Measurements from ENCODE around the gene DBH. TPM values are rescaled to one million over a fixed set of nuclear protein-coding genes. Genes with fewer than 3 reads are reported as not detected.

Gene DBH
- total RNA-seq, 2 donors from 2014 or later = not detected

DNA sequence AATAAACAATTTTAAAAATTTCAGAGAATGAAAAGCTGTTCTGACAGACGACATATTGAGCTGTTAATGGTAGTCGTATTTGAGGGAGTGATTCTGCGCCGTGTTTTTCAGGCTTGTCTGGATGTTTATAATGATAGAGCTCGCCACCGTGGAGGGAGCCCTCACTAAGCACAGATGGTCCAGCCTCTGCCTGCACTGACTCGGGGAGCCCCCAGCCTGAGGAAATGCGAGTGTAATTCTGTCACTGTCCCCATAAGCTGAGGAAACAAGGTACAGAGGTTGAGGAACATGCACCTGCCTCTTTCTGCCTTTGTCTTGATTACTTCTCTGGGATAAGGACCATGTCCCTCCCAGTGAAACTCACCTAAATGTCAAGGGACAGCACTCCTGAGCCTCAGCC lies 7.4 kb upstream of the DBH start:
- no peaks in the 10 kb centered on the region for H3K4me1 ChIP-seq
- no peak overlapping the region for H3K27ac ChIP-seq
- TF ChIP-seq, protein P1, sequence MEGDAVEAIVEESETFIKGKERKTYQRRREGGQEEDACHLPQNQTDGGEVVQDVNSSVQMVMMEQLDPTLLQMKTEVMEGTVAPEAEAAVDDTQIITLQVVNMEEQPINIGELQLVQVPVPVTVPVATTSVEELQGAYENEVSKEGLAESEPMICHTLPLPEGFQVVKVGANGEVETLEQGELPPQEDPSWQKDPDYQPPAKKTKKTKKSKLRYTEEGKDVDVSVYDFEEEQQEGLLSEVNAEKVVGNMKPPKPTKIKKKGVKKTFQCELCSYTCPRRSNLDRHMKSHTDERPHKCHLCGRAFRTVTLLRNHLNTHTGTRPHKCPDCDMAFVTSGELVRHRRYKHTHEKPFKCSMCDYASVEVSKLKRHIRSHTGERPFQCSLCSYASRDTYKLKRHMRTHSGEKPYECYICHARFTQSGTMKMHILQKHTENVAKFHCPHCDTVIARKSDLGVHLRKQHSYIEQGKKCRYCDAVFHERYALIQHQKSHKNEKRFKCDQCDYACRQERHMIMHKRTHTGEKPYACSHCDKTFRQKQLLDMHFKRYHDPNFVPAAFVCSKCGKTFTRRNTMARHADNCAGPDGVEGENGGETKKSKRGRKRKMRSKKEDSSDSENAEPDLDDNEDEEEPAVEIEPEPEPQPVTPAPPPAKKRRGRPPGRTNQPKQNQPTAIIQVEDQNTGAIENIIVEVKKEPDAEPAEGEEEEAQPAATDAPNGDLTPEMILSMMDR (IDR thresholded peaks at IDR 0.05) = no peak
- H3K9me3 ChIP-seq = peaks cover 0 to 21% of the 10 kb centered on the region in 2 donors
- H3K4me3 ChIP-seq = no peak overlapping the region
- no peak for DNase-seq (ENCODE audit: low spot score)
- no peaks in the 10 kb centered on the region for H3K36me3 ChIP-seq
- no peaks in the 10 kb centered on the region for H3K27me3 ChIP-seq

DNA sequence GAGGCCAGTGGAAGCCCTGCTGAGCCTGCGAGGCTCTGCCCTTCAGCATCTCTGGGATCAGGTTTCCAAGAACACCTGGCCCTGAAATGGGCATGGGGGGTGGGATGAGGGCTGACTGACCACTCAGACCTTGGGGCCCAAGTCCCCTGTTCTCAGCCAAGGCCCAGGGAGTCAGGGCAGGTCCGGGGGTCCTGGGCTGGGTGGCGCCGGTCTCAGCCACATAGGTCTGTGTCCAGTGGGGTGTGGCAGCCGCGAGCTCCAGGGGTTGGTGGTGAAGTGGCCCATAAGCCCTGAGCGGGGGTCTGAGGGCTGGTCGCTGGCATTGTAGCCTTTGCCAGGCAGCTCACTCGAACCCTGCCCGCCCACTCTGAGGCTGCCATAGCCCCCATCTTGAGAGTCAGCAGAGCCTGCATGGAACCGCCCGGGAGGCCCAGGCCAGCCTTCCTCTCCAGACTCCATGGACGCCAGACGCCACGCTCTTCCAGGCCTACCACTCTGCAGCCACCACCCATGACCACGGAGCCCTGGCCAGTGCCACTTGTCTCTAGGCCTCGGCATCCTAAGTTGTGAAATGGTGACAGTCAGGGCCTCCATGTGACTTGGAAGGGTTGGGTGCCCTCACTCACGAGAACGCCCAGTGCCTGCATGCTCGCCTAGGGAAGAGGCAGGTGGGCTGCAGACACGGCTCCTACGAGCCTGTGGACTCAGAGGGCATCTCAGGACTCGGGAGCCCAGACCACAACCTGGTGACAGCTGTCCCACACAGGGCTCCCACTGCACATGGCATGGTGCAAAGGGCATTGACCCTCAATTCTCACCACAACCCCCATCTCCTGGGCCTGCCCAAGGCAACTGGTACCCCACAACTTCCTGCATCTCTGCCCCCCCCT lies 6.7 kb upstream of the DBH start:
- peaks cover 0 to 21% of the 10 kb centered on the region in 2 donors for H3K9me3 ChIP-seq
- H3K27ac ChIP-seq = no peak overlapping the region
- TF ChIP-seq, protein P1 (IDR thresholded peaks at IDR 0.05) = no peak
- H3K36me3 ChIP-seq = no peaks in the 10 kb centered on the region
- no peak overlapping the region for H3K4me3 ChIP-seq
- no peaks in the 10 kb centered on the region for H3K4me1 ChIP-seq
- DNase-seq (ENCODE audit: low spot score) = no peak
- H3K27me3 ChIP-seq = no peaks in the 10 kb centered on the region

DNA sequence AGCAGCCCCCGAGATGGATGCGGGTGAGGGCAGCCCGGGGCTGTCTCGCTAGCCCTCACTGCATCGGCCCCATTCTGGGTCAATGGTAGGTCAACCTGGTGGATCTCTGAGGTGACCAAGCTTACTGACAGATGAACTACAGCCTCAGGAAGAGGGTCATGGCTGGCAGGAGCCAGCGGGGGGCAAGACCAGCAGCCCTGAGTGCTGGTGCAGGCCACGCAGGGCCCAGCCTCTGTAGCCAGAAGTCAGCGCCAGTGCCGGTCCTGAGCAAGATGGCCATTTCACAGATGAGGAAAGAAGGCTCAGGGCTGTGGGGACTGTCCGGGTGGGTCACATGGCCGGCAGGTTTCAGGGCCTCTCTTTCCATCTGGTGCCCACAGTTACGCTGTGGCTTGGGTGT lies 5.1 kb upstream of the DBH start:
- H3K4me1 ChIP-seq = no peaks in the 10 kb centered on the region
- no peaks in the 10 kb centered on the region for H3K36me3 ChIP-seq
- TF ChIP-seq, protein P1 (IDR thresholded peaks at IDR 0.05) = no peak
- peaks cover 0 to 8% of the 10 kb centered on the region in 2 donors for H3K9me3 ChIP-seq
- no peak overlapping the region for H3K27ac ChIP-seq
- no peak for DNase-seq (ENCODE audit: low spot score)
- H3K4me3 ChIP-seq = no peak overlapping the region
- no peaks in the 10 kb centered on the region for H3K27me3 ChIP-seq

DNA sequence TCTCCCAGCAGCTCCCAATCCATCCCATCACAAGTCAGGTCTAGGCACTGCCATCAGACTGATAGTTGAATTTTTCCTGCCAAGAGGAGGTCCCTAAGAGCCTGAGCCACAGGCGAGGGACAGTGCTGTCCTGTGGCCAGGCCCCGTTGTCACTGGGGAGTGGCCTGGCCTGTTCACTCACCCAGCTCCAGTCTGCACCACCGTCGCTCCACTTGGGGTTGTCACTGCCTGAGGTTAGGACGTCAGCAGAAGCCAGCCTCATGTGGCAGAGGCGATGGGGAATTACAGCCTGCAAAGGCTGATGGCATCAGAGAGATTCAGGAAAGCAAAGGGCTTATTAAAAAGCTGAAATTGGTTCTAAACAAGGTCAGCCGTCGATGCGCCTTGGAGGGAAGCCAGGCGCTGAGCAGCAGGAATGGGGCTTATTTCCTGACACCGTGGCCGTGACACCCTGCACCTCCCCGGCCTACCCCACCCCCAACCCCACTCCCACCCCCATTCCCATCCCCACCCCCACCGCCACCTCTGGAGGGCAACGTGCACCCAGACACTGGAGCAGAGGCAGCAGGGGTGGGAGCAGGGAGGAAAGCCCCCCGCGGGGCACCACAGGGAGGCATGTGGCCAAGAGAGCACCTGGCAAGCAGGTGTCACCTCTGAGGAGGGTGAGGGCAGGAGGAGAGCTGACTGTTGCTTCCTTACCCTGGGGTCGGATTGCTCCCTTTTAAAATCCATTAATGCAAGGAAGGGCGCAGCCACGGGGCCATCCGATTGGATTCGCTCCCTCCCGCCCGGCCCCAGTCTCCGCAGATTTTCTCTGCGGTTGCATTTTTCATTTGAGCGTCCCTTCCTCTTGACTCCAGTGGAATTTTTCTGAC lies 3.1 kb upstream of the DBH start:
- H3K4me3 ChIP-seq = no peak overlapping the region
- H3K27me3 ChIP-seq = no peaks in the 10 kb centered on the region
- H3K36me3 ChIP-seq = no peaks in the 10 kb centered on the region
- H3K27ac ChIP-seq = no peak overlapping the region
- TF ChIP-seq, protein P1 (IDR thresholded peaks at IDR 0.05) = no peak
- H3K4me1 ChIP-seq = no peaks in the 10 kb centered on the region
- H3K9me3 ChIP-seq = no peaks in the 10 kb centered on the region
- no peak for DNase-seq (ENCODE audit: low spot score)

DNA sequence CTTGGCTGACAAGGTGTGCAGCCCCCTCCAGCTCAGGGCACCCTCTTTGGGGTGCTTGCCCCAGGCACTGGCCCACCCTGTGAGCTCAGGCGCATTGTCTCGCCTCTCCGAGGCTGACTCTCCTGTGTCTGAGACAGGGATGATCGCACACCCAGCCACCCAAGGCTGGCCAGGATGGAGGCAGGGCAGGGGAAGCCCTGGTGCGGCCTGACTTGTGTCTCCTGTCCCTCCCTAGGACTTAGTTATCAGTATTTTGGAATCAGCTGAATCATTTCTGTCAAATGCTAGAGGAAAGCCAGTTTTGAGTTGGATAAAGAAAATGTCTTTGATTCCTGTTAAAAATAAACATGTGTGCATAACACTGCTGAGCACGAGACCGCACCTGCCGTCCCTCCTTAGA lies 2.5 kb upstream of the DBH start:
- H3K9me3 ChIP-seq = no peaks in the 10 kb centered on the region
- H3K4me1 ChIP-seq = no peaks in the 10 kb centered on the region
- TF ChIP-seq, protein P1 (IDR thresholded peaks at IDR 0.05) = no peak
- no peak overlapping the region for H3K4me3 ChIP-seq
- H3K36me3 ChIP-seq = no peaks in the 10 kb centered on the region
- no peak for DNase-seq (ENCODE audit: low spot score)
- H3K27me3 ChIP-seq = no peaks in the 10 kb centered on the region
- no peak overlapping the region for H3K27ac ChIP-seq
